ENCODE measurements around the gene RFX4. TPM values are rescaled to one million over a fixed set of nuclear protein-coding genes. Genes with fewer than 3 reads are reported as not detected.

Gene RFX4
- total RNA-seq, 2 experiments from 2014 or later, result not detected

DNA sequence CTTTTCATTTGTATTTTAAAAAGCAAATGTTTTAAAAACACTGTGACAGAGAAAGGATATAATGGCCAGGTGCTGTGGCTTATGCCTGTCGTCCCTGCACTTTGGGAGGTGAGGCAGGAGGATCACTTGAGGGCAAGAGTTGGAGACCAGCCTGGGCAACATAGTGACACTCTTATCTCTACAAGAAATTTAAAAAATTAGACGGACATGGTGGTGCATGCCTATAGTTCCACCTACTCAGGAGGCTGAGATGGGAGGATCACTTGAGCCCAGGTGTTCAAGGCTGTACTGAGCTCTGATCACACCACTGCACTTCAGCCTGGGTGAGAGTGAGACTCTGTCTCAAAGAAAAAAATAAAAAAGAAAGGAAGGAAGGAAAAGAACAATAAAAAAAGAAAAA, 7.8 kb downstream of the RFX4 start:
- Mint-ChIP-seq H3K4me3 (no peak overlapping the region), H3K36me3 (ENCODE audit: low read depth) (no peaks in the 10 kb centered on the region), H3K4me1 (ENCODE audit: low read depth) (peaks cover 16% of the 10 kb centered on the region), H3K27me3 (peaks cover 63% of the 10 kb centered on the region), H3K27ac (no peak overlapping the region), H3K9me3 (no peaks in the 10 kb centered on the region)
- ChIA-PET POLR2A (no interaction called here), CTCF (no interaction called here)
- ATAC-seq, result no peak
- no peak for DNase-seq
- intact Hi-C loops (cut with micrococcal nuclease), result no loop called here
- TF ChIP-seq, protein P1, sequence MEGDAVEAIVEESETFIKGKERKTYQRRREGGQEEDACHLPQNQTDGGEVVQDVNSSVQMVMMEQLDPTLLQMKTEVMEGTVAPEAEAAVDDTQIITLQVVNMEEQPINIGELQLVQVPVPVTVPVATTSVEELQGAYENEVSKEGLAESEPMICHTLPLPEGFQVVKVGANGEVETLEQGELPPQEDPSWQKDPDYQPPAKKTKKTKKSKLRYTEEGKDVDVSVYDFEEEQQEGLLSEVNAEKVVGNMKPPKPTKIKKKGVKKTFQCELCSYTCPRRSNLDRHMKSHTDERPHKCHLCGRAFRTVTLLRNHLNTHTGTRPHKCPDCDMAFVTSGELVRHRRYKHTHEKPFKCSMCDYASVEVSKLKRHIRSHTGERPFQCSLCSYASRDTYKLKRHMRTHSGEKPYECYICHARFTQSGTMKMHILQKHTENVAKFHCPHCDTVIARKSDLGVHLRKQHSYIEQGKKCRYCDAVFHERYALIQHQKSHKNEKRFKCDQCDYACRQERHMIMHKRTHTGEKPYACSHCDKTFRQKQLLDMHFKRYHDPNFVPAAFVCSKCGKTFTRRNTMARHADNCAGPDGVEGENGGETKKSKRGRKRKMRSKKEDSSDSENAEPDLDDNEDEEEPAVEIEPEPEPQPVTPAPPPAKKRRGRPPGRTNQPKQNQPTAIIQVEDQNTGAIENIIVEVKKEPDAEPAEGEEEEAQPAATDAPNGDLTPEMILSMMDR (IDR thresholded peaks at IDR 0.05), result no peak

DNA sequence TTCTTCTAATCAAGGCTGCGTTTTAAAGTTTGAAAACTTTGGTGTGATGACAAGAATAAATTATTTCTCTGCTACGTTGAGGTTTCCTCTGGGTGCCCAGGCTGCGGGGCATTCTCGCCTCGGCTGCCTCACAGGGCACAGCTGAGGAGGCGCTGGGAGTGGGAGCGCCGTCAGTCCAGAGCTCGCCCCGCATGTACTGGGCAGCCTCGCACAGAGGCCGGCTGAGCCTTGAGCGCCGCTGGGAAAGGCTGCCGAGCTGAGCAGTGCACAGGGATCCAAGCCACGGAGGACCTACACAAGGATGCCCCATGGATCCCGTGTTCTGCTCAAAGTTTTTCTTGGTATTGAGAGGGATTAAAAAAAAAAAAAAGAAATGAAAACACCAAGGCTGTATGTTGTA, 11.6 kb downstream of the RFX4 start:
- H3K4me3 Mint-ChIP-seq, result no peak overlapping the region
- ChIA-PET CTCF (no interaction called here), POLR2A (no interaction called here)
- peaks cover 32% of the 10 kb centered on the region for H3K27me3 Mint-ChIP-seq
- ATAC-seq (no peak), DNase-seq (no peak)
- H3K36me3 Mint-ChIP-seq (ENCODE audit: low read depth), result no peaks in the 10 kb centered on the region
- intact Hi-C loops (cut with micrococcal nuclease), result no loop called here
- H3K27ac Mint-ChIP-seq, result no peak overlapping the region
- peaks cover 10% of the 10 kb centered on the region for H3K4me1 Mint-ChIP-seq (ENCODE audit: low read depth)
- no peaks in the 10 kb centered on the region for H3K9me3 Mint-ChIP-seq
- TF ChIP-seq, protein P1 (IDR thresholded peaks at IDR 0.05), result no peak

DNA sequence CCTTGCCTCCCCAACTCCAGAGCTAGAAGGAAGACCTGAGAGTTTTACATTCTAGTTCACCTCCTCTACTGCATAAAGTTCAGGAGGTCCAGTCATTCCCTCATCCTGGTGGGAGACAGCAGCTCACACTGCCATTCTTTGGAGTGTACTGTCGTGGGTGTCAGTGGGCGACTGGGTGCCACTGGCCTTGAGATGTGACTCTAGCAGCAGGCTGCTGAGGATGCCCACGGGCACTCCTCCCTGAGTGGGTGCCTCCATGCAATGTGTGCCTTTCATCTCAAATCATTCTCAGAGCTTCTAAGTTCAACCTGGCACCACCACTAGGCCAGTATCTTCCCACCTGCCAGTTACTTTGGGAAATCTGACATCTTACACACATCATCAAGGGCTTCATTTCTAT, 12.5 kb downstream of the RFX4 start:
- ATAC-seq (no peak), DNase-seq (no peak)
- POLR2A ChIA-PET, result no interaction called here
- CTCF ChIA-PET, result no interaction called here
- intact Hi-C loops (cut with micrococcal nuclease), result no loop called here
- TF ChIP-seq, protein P1 (IDR thresholded peaks at IDR 0.05), result no peak
- H3K9me3 Mint-ChIP-seq, result no peaks in the 10 kb centered on the region
- H3K27ac Mint-ChIP-seq, result no peak overlapping the region
- peaks cover 31% of the 10 kb centered on the region for H3K27me3 Mint-ChIP-seq
- H3K4me1 Mint-ChIP-seq (ENCODE audit: low read depth), result peaks cover 10% of the 10 kb centered on the region
- no peak overlapping the region for H3K4me3 Mint-ChIP-seq
- H3K36me3 Mint-ChIP-seq (ENCODE audit: low read depth), result no peaks in the 10 kb centered on the region

DNA sequence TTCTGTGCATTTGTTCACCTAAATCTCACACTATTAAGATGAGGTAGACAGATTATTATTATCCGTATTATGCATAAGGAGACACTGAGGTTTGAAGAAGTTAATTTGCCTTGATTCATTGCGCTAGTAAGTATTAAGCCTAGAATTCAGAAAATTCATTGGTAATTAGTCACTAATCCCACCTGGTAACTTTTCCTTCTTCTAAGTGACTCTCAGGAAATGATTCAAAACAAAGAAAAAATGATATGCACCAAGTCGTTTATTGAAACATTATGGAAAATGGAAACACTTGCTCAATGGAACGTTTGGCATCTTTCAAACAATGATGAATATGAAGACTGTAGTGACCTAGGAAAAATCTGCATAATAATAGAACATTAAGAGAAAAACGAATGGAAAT, 15.2 kb downstream of the RFX4 start:
- POLR2A ChIA-PET, result no interaction called here
- Mint-ChIP-seq H3K36me3 (ENCODE audit: low read depth) (no peaks in the 10 kb centered on the region), H3K4me3 (no peak overlapping the region), H3K9me3 (no peaks in the 10 kb centered on the region), H3K27ac (no peak overlapping the region), H3K4me1 (ENCODE audit: low read depth) (peaks cover 10% of the 10 kb centered on the region), H3K27me3 (peaks cover 22% of the 10 kb centered on the region)
- intact Hi-C loops (cut with micrococcal nuclease), result no loop called here
- DNase-seq, result no peak
- CTCF ChIA-PET, result no interaction called here
- ATAC-seq, result no peak
- TF ChIP-seq, protein P1 (IDR thresholded peaks at IDR 0.05), result no peak

DNA sequence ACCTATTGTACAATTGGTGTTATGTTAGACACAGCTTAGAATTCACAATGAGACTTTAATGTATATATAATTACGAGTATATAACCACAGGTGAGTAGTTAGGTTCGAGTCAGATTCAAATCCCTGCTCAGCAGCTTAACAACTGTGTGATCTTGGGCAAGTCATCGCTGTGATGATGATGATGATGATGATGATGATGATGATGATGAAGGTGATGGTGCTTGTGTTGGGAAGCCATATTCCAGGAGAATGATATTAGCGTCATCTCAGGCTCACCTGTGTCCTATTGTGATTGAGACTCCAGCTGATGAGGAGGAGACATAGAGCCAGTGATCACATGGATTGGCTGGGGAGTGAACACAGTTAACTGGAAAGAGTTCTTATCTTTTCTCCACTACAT, 16.5 kb downstream of the RFX4 start:
- Mint-ChIP-seq H3K4me1 (ENCODE audit: low read depth) (peaks cover 4% of the 10 kb centered on the region), H3K27me3 (peaks cover 18% of the 10 kb centered on the region), H3K36me3 (ENCODE audit: low read depth) (no peaks in the 10 kb centered on the region), H3K9me3 (no peaks in the 10 kb centered on the region), H3K27ac (no peak overlapping the region), H3K4me3 (no peak overlapping the region)
- no peak for ATAC-seq
- TF ChIP-seq, protein P1 (IDR thresholded peaks at IDR 0.05), result no peak
- intact Hi-C loops (cut with micrococcal nuclease), result no loop called here
- ChIA-PET CTCF (no interaction called here), POLR2A (no interaction called here)
- no peak for DNase-seq
